ENCODE data around the gene NKAIN1.

DNA sequence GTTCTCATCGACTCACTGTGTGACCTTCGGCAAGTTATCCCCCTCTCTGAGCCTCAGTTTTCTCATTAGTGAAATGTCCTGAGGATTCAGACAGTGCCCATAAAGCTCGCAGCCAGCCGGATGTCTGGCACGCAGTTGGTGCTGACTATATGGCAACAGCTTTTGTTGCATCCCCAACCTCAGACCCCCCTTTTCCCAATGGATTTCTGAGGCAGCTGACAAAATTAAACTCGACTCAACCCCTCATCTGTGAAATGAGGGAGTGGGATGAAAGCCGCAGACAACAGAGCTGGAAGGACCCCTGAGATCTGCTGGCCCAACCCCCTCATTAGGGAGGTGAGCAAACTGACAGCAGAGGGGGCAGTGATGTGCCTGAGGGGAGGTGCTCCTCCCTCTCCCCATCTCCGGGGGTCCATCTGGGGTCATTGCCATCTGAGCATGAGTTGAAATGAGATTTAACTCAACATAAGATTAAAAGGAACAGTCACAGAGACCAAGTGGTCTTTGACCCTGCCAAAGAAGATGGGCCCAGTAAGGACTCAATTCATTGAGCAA, 40.4 kb downstream of the NKAIN1 start:
- no peak for TF ChIP-seq POLR2AphosphoS5 (IDR thresholded peaks at IDR 0.05; ENCODE audit: low read depth, low read length)
- TF ChIP-seq, protein P1, sequence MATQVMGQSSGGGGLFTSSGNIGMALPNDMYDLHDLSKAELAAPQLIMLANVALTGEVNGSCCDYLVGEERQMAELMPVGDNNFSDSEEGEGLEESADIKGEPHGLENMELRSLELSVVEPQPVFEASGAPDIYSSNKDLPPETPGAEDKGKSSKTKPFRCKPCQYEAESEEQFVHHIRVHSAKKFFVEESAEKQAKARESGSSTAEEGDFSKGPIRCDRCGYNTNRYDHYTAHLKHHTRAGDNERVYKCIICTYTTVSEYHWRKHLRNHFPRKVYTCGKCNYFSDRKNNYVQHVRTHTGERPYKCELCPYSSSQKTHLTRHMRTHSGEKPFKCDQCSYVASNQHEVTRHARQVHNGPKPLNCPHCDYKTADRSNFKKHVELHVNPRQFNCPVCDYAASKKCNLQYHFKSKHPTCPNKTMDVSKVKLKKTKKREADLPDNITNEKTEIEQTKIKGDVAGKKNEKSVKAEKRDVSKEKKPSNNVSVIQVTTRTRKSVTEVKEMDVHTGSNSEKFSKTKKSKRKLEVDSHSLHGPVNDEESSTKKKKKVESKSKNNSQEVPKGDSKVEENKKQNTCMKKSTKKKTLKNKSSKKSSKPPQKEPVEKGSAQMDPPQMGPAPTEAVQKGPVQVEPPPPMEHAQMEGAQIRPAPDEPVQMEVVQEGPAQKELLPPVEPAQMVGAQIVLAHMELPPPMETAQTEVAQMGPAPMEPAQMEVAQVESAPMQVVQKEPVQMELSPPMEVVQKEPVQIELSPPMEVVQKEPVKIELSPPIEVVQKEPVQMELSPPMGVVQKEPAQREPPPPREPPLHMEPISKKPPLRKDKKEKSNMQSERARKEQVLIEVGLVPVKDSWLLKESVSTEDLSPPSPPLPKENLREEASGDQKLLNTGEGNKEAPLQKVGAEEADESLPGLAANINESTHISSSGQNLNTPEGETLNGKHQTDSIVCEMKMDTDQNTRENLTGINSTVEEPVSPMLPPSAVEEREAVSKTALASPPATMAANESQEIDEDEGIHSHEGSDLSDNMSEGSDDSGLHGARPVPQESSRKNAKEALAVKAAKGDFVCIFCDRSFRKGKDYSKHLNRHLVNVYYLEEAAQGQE (IDR thresholded peaks at IDR 0.05; ENCODE audit: insufficient read depth in 1 of 2, low read depth in 2 of 2, low read length in 1 of 2): no peak
